SU-DHL-6 (cell line): ENCODE results near the gene ATP2B2.

Experiments
- H2AFZ ChIP-seq: fragments of 200-600 bp; sonication (generic); 2 replicates; pipeline ENCODE4 v1.6.1; 2014; ENCODE audit warnings: low read depth, mild to moderate bottlenecking, moderate library complexity, mixed read lengths, antibody characterized with exemption, low read length; ENCODE audit not compliant: severe bottlenecking
- H3F3A ChIP-seq: fragments of 200-600 bp; shearing (Covaris generic); 2 replicates; pipeline ENCODE4 v1.6.0; 2016; ENCODE audit warnings: antibody characterized with exemption, mild to moderate bottlenecking; ENCODE audit not compliant: insufficient read depth
- H3K27ac ChIP-seq: fragments of 200-600 bp; sonication (generic); 2 replicates; pipeline ENCODE4 v1.5.1; 2016; ENCODE audit warnings: low read depth, mild to moderate bottlenecking, low read length, moderate library complexity, mixed read lengths
- H3K27me3 ChIP-seq: fragments of 200-600 bp; sonication (generic), shearing (Covaris generic); 2 replicates; pipeline ENCODE4 v1.6.0; 2014; ENCODE audit warnings: mild to moderate bottlenecking, low read length
- H3K36me3 ChIP-seq: fragments of 200-600 bp; sonication (generic); 2 replicates; pipeline ENCODE4 v1.6.1; 2014; ENCODE audit warnings: mild to moderate bottlenecking, low read length, mixed read lengths
- H3K4me2 ChIP-seq: fragments of 300-600, 200-600 bp; shearing (Covaris generic), sonication (generic); 2 replicates; pipeline ENCODE4 v1.6.0; 2014; ENCODE audit warnings: low read length, low read depth, mild to moderate bottlenecking; ENCODE audit not compliant: poor library complexity, severe bottlenecking
- H3K4me3 ChIP-seq: fragments of 200-600 bp; sonication (generic); 2 replicates; pipeline ENCODE4 v1.5.1; 2014; ENCODE audit warnings: antibody characterized with exemption, low read length, mild to moderate bottlenecking, mixed read lengths; ENCODE audit not compliant: insufficient read depth, poor library complexity, severe bottlenecking
- H3K79me2 ChIP-seq: fragments of 200-600 bp; sonication (generic); 2 replicates; pipeline ENCODE4 v1.6.1; 2014; ENCODE audit warnings: mild to moderate bottlenecking, low read length, moderate library complexity; ENCODE audit not compliant: insufficient read depth
- H3K9ac ChIP-seq: fragments of 200-600 bp; sonication (generic); 2 replicates; pipeline ENCODE4 v1.7.0; 2014; ENCODE audit warnings: mild to moderate bottlenecking, low read length
- H3K9me2 ChIP-seq: fragments of 200-600 bp; sonication (generic); replicated peaks from 2 replicates; pipeline ENCODE4 v1.6.1; 2014; ENCODE audit warnings: low read length; ENCODE audit not compliant: insufficient read depth
- H3K9me3 ChIP-seq: fragments of 200-600 bp; sonication (generic); 2 replicates; pipeline ENCODE4 v1.6.1; 2014; ENCODE audit warnings: low read length, mixed read lengths; ENCODE audit not compliant: insufficient read depth
- H4K20me1 ChIP-seq: fragments of 200-600 bp; sonication (generic); 2 replicates; pipeline ENCODE4 v1.6.1; 2014; ENCODE audit warnings: low read depth, mild to moderate bottlenecking, antibody characterized with exemption, low read length, moderate library complexity, mixed read lengths
- EZH2phosphoT487 ChIP-seq: fragments of 200-600 bp; sonication (generic), shearing (Covaris generic); conservative IDR thresholded peaks from 2 replicates; pipeline ENCODE4 v1.6.1; 2018; ENCODE audit warnings: mild to moderate bottlenecking, antibody characterized with exemption, low read length, moderate library complexity, mixed read lengths
- TF ChIP-seq, protein P1 (sequence below): fragments of 200-600 bp; sonication (generic); IDR thresholded peaks from one replicate; pipeline ENCODE4 v1.5.1; 2017; ENCODE audit warnings: antibody characterized with exemption, mild to moderate bottlenecking, low read length, moderate library complexity; ENCODE audit not compliant: insufficient read depth, poor library complexity, severe bottlenecking

The ATP2B2 gene

DNA sequence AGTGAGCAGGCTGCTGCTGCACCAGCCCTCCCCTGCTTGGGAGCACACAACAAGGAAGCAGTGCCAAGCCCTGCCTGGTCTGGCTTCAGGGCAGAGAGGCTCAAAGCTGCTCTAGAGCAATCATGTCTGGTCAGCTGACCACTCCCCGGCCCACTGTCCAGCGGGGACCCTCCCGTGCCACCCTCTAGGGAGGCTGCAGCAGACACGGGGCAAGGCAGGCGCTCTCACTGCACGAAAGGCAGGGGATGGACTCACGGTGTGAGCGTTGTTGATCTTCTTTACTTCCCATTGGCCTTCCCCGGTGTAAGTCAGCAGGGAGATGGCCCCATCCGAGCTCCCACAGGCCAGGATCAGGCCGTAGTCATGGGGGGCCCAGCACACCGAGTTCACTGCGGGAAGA is 193.7 kb downstream of the ATP2B2 start:
- Histone ChIP-seq H3K9me2 (no peaks in the 10 kb centered on the region), H3K27ac (no peak overlapping the region), H3K9ac (no peak overlapping the region), H3K4me3 (no peak overlapping the region), H3K79me2 (no peaks in the 10 kb centered on the region), H3F3A (no peaks in the 10 kb centered on the region), H4K20me1 (no peaks in the 10 kb centered on the region), H3K36me3 (peaks cover 14% of the 10 kb centered on the region; the same call in 1 of the 2 replicates), H3K9me3 (no peaks in the 10 kb centered on the region), H3K27me3 (no peaks in the 10 kb centered on the region), H2AFZ (no peak overlapping the region), H3K4me2 (no peak overlapping the region)
- TF ChIP-seq, protein P1, sequence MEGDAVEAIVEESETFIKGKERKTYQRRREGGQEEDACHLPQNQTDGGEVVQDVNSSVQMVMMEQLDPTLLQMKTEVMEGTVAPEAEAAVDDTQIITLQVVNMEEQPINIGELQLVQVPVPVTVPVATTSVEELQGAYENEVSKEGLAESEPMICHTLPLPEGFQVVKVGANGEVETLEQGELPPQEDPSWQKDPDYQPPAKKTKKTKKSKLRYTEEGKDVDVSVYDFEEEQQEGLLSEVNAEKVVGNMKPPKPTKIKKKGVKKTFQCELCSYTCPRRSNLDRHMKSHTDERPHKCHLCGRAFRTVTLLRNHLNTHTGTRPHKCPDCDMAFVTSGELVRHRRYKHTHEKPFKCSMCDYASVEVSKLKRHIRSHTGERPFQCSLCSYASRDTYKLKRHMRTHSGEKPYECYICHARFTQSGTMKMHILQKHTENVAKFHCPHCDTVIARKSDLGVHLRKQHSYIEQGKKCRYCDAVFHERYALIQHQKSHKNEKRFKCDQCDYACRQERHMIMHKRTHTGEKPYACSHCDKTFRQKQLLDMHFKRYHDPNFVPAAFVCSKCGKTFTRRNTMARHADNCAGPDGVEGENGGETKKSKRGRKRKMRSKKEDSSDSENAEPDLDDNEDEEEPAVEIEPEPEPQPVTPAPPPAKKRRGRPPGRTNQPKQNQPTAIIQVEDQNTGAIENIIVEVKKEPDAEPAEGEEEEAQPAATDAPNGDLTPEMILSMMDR = no peak
- TF ChIP-seq EZH2phosphoT487 = no peak

- Histone ChIP-seq H3K9me3 (no peaks in the 10 kb centered on the region), H3K36me3 (peaks cover 14% of the 10 kb centered on the region; the same call in 1 of the 2 replicates), H3K4me2 (no peak overlapping the region), H2AFZ (no peak overlapping the region), H3K9me2 (no peaks in the 10 kb centered on the region), H3K27ac (no peak overlapping the region), H3K27me3 (no peaks in the 10 kb centered on the region), H4K20me1 (no peaks in the 10 kb centered on the region), H3F3A (no peaks in the 10 kb centered on the region), H3K4me3 (no peak overlapping the region), H3K79me2 (no peaks in the 10 kb centered on the region), H3K9ac (no peak overlapping the region)
- no peak for TF ChIP-seq EZH2phosphoT487
- TF ChIP-seq, protein P1 = no peak
These were observed 194.8 kb downstream of the ATP2B2 start for GRCh38 chr3:10310578-10310977.

- Histone ChIP-seq H3K9me2 (no peaks in the 10 kb centered on the region), H3K27me3 (no peaks in the 10 kb centered on the region), H2AFZ (no peak overlapping the region), H4K20me1 (no peaks in the 10 kb centered on the region), H3K4me3 (no peak overlapping the region), H3K79me2 (no peaks in the 10 kb centered on the region), H3K27ac (no peak overlapping the region), H3K9me3 (no peaks in the 10 kb centered on the region), H3K36me3 (peaks cover 14% of the 10 kb centered on the region; the same call in 1 of the 2 replicates), H3K4me2 (no peak overlapping the region), H3F3A (no peaks in the 10 kb centered on the region), H3K9ac (no peak overlapping the region)
- TF ChIP-seq, protein P1 = no peak
- TF ChIP-seq EZH2phosphoT487 = no peak
These were observed 195.7 kb downstream of the ATP2B2 start for GRCh38 chr3:10309736-10310135.
